ENCODE results near the gene MUC5AC.
"Not testable (repeated sequence)": the region's sequence is repeated elsewhere in the genome, so short reads cannot be mapped to it uniquely, and the experiment has no call there.

Gene MUC5AC

GRCh38 chr11:1238767-1239595, 81.2 kb downstream of the MUC5AC start:
- no peak for DNase-seq

- DNase-seq, result no peak
These were observed 81.9 kb downstream of the MUC5AC start for GRCh38 chr11:1239596-1240205.

- no peak for DNase-seq
These were observed 83.0 kb downstream of the MUC5AC start for GRCh38 chr11:1240771-1241170.

- DNase-seq, result no peak
These were observed 84.0 kb downstream of the MUC5AC start for GRCh38 chr11:1241706-1242105.

- no peak for DNase-seq
These were observed 84.5 kb downstream of the MUC5AC start for GRCh38 chr11:1242289-1242688.

- not testable (repeated sequence) for DNase-seq
These were observed 85.0 kb downstream of the MUC5AC start for GRCh38 chr11:1242751-1243150.

- not testable (repeated sequence) for DNase-seq
These were observed 85.8 kb downstream of the MUC5AC start for GRCh38 chr11:1243521-1243920.

GRCh38 chr11:1244557-1244956, 86.8 kb downstream of the MUC5AC start:
- DNase-seq, result not testable (repeated sequence)

- DNase-seq, result not testable (repeated sequence)
These were observed 88.0 kb downstream of the MUC5AC start for GRCh38 chr11:1245717-1246116.

GRCh38 chr11:1246301-1246700, 88.5 kb downstream of the MUC5AC start:
- DNase-seq, result not testable (repeated sequence)

- DNase-seq, result not testable (repeated sequence)
These were observed 89.3 kb downstream of the MUC5AC start for GRCh38 chr11:1247026-1247425.

- DNase-seq, result not testable (repeated sequence)
These were observed 91.2 kb downstream of the MUC5AC start for GRCh38 chr11:1248951-1249350.

GRCh38 chr11:1250411-1250810, 92.7 kb downstream of the MUC5AC start:
- not testable (repeated sequence) for DNase-seq
